H9 (cell line): ENCODE measurements around the gene PCYT2. TPM values are rescaled to one million over a fixed set of nuclear protein-coding genes. Genes with fewer than 3 reads are reported as not detected.

Source experiments
- DNase-seq: peaks from one replicate; pipeline ENCODE4 v3.0.0-alpha.2; 2017
- H2AFZ ChIP-seq: one replicate; pipeline ENCODE4 v1.6.1; 2013; ENCODE audit warnings: mild to moderate bottlenecking, low read length, control low read depth, moderate library complexity
- H2AK5ac ChIP-seq: 2 replicates; pipeline ENCODE4 v1.6.1; 2013; ENCODE audit warnings: low read length, control low read depth, mixed read lengths; ENCODE audit not compliant: insufficient read length
- H2BK120ac ChIP-seq: one replicate; pipeline ENCODE4 v1.6.1; 2013; ENCODE audit warnings: low read depth, mild to moderate bottlenecking, low read length, control low read depth, inconsistent platforms; ENCODE audit not compliant: poor library complexity, severe bottlenecking
- H2BK12ac ChIP-seq: 2 replicates; pipeline ENCODE4 v1.6.1; 2013; ENCODE audit warnings: low read length, control low read depth, mixed read lengths, low read depth; ENCODE audit not compliant: insufficient read length
- H2BK15ac ChIP-seq: 2 replicates; pipeline ENCODE4 v1.6.1; 2013; ENCODE audit warnings: low read depth, low read length, control low read depth
- H2BK20ac ChIP-seq: one replicate; pipeline ENCODE4 v1.6.1; 2013; ENCODE audit warnings: low read depth, mild to moderate bottlenecking, low read length, control low read depth, inconsistent platforms; ENCODE audit not compliant: poor library complexity, severe bottlenecking
- H2BK5ac ChIP-seq: 2 replicates; pipeline ENCODE4 v1.6.1; 2013; ENCODE audit warnings: low read length, control low read depth, mixed read lengths; ENCODE audit not compliant: insufficient read length
- H3K14ac ChIP-seq: 2 replicates; pipeline ENCODE4 v1.6.1; 2013; ENCODE audit warnings: low read length, control low read depth; ENCODE audit not compliant: insufficient read depth
- H3K18ac ChIP-seq: 2 replicates; pipeline ENCODE4 v1.6.1; 2013; ENCODE audit warnings: low read depth, mild to moderate bottlenecking, mixed read lengths, low read length, control low read depth; ENCODE audit not compliant: insufficient read length
- H3K23ac ChIP-seq: 2 replicates; pipeline ENCODE4 v1.6.1; 2013; ENCODE audit warnings: low read length, control low read depth, mixed read lengths, low read depth; ENCODE audit not compliant: insufficient read length
- H3K23me2 ChIP-seq: 2 replicates; pipeline ENCODE4 v1.6.1; 2013; ENCODE audit warnings: low read depth, mild to moderate bottlenecking, mixed read lengths, low read length, control low read depth; ENCODE audit not compliant: insufficient read length, poor library complexity, severe bottlenecking
- H3K27ac ChIP-seq: 2 replicates; pipeline ENCODE4 v1.5.1; 2013; ENCODE audit warnings: low read length, control low read depth, mixed read lengths, low read depth; ENCODE audit not compliant: insufficient read length
- H3K27me3 ChIP-seq: 2 replicates; pipeline ENCODE4 v1.6.1; 2013; ENCODE audit warnings: low read length, control low read depth, inconsistent platforms; ENCODE audit not compliant: insufficient read depth
- H3K4ac ChIP-seq: 2 replicates; pipeline ENCODE4 v1.6.1; 2013; ENCODE audit warnings: low read depth, mild to moderate bottlenecking, control low read depth, inconsistent platforms, low read length, moderate library complexity
- H3K4me1 ChIP-seq: 2 replicates; pipeline ENCODE4 v1.6.1; 2013; ENCODE audit warnings: low read length, control low read depth, inconsistent platforms; ENCODE audit not compliant: insufficient read depth
- H3K4me2 ChIP-seq: 2 replicates; pipeline ENCODE4 v1.6.1; 2013; ENCODE audit warnings: low read length, control low read depth, mixed read lengths; ENCODE audit not compliant: insufficient read length, insufficient read depth
- H3K56ac ChIP-seq: 2 replicates; pipeline ENCODE4 v1.6.1; 2013; ENCODE audit warnings: low read depth, mild to moderate bottlenecking, mixed read lengths, low read length, control low read depth; ENCODE audit not compliant: insufficient read length
- H3K79me1 ChIP-seq: 2 replicates; pipeline ENCODE4 v1.6.1; 2013; ENCODE audit warnings: low read depth, mild to moderate bottlenecking, moderate library complexity, low read length, control low read depth, inconsistent platforms; ENCODE audit not compliant: insufficient read depth, poor library complexity, severe bottlenecking
- H3K79me2 ChIP-seq: 2 replicates; pipeline ENCODE4 v1.6.1; 2013; ENCODE audit warnings: low read length, control low read depth, inconsistent platforms; ENCODE audit not compliant: insufficient read depth
- H3K9ac ChIP-seq: 2 replicates; pipeline ENCODE4 v1.6.1; 2013; ENCODE audit warnings: low read length, control low read depth, mixed read lengths; ENCODE audit not compliant: insufficient read length; ENCODE audit errors: extremely low read depth
- H3K9me3 ChIP-seq: one replicate; pipeline ENCODE4 v1.6.1; 2013; ENCODE audit warnings: low read depth, low read length, inconsistent platforms; ENCODE audit not compliant: control insufficient read depth
- H3T11ph ChIP-seq: one replicate; pipeline ENCODE4 v1.6.1; 2013; ENCODE audit warnings: mild to moderate bottlenecking, low read length, control low read depth, inconsistent platforms
- H4K20me1 ChIP-seq: one replicate; pipeline ENCODE4 v1.6.1; 2013; ENCODE audit not compliant: control insufficient read depth, insufficient read length, insufficient read depth
- H4K5ac ChIP-seq: 2 replicates; pipeline ENCODE4 v1.6.1; 2013; ENCODE audit warnings: low read depth, mild to moderate bottlenecking, mixed read lengths, low read length, control low read depth; ENCODE audit not compliant: insufficient read length
- H4K8ac ChIP-seq: replicated peaks from 2 replicates; pipeline ENCODE4 v1.6.1; 2013; ENCODE audit warnings: low read length, control low read depth, mixed read lengths, low read depth; ENCODE audit not compliant: insufficient read length
- H4K91ac ChIP-seq: 2 replicates; pipeline ENCODE4 v1.6.1; 2013; ENCODE audit warnings: low read depth, mild to moderate bottlenecking, moderate library complexity, mixed read lengths, low read length, control low read depth; ENCODE audit not compliant: insufficient read length
- H3K27ac Mint-ChIP-seq, 3 experiments: 2 replicates in 2 of 3; 3 replicates in 1 of 3; pipeline ENCODE4 v1.8.0; 2020 to 2021; ENCODE audit warnings: mixed read lengths in 3 of 3, mild to moderate bottlenecking in 1 of 3, moderate library complexity in 1 of 3
- H3K27me3 Mint-ChIP-seq: 2 replicates; pipeline ENCODE4 v1.8.0; 2021; ENCODE audit warnings: low read depth, mild to moderate bottlenecking, moderate library complexity, mixed read lengths
- H3K36me3 Mint-ChIP-seq, 3 experiments: 2 replicates in 2 of 3; 3 replicates in 1 of 3; pipeline ENCODE4 v1.8.0; 2020 to 2021; ENCODE audit warnings: low read depth in 3 of 3, mixed read lengths in 3 of 3; ENCODE audit not compliant: insufficient read depth in 1 of 3
- H3K4me1 Mint-ChIP-seq, 2 experiments: 2 replicates each; pipeline ENCODE4 v1.8.0; 2020; ENCODE audit warnings: mixed read lengths in 2 of 2
- H3K4me3 Mint-ChIP-seq, 2 experiments: 2 replicates in 1 of 2; 3 replicates in 1 of 2; pipeline ENCODE4 v1.8.0; 2020 to 2021; ENCODE audit warnings: mild to moderate bottlenecking in 2 of 2, mixed read lengths in 2 of 2, moderate library complexity in 1 of 2
- H3K9me3 Mint-ChIP-seq, 2 experiments: 2 replicates in 1 of 2; 3 replicates in 1 of 2; pipeline ENCODE4 v1.8.0; 2020; ENCODE audit warnings: mild to moderate bottlenecking in 2 of 2, mixed read lengths in 2 of 2, moderate library complexity in 1 of 2
- CTCF ChIP-seq: fragments of 200-600 bp; sonication (generic); conservative IDR thresholded peaks from 3 replicates; pipeline ENCODE4 v1.8.0; 2021; ENCODE audit warnings: antibody characterized with exemption, mild to moderate bottlenecking
- WGBS: extraction: QIAGEN DNeasy Blood & Tissue Kit; methylation state at CpG from one replicate; pipeline ENCODE4 v1.1.7; 2013; ENCODE audit warnings: missing lambda C conversion rate, low lambda C conversion rate, mixed read lengths; ENCODE audit not compliant: insufficient read length; ENCODE audit errors: extremely low coverage; 5-methylcytosine and 5-hydroxymethylcytosine counted together
- total RNA-seq: library from RNA; stranded (reverse); gene quantifications from 2 replicates; pipeline ENCODE4 v1.2.1, GENCODE V29; 2021

Gene PCYT2
- total RNA-seq, 1 experiment from 2014 or later: 24.5 TPM

DNA sequence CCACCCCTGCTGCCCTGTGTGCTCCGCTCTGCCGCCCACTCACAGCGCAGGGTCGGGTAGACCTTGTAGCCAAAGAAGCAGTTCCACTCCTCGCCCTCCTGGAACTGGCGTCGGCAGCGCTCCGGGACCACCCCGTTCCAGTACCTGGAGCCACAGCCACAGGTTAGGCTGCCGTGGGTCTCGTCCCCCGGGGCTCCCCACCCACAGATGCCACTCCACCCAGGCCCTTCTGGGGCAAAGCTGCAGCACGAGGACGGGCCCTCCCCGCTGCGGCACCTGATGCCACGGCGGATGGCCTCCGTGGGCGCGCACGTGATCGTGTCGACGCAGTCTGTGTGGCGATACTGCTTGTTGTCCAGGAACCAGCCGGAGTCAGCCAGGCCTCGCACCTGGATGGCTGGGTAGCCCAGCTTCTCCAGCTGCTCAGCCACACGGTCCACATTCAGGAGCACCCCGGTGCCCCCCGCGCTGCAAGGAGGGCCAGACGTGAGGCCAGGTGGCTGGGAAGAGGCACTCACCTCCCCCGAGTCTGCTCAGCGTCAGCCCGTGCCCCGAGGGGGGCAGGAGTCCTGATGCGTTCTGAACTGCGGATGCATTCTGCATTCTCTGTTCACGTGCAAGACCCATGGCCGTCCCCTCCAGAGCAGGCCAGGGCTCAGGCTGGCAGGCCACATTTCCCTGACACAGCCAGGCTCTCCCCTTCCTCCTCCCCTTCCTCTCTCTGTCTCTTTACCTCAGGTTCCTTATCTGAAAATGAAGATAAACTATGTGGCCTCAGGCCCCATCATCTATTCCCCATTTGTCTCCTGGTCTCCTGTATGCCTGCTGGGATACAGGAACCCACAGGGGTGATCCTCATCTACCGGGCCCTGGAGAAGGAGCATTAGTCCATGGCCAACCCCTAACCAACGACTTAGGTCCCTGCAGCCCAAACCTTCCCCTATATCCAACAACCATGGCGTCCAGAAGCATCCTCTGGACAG, 45.7 kb upstream of the PCYT2 start:
- Mint-ChIP-seq H3K4me1 (peaks cover 0 to 5% of the 10 kb centered on the region in 2 experiments; a peak in 1 of 4 replicates), H3K9me3 (peaks cover 0 to 4% of the 10 kb centered on the region in 2 experiments; a peak in 1 of 5 replicates), H3K27me3 (peaks cover 57% of the 10 kb centered on the region), H3K36me3 (no peaks in the 10 kb centered on the region; a peak in 1 of 7 replicates), H3K4me3 (no peak overlapping the region), H3K27ac (no peak overlapping the region)
- H3K4me1 ChIP-seq: no peaks in the 10 kb centered on the region
- no peak for DNase-seq
- H3T11ph ChIP-seq: no peak overlapping the region
- H3K23me2 ChIP-seq: peaks cover 3% of the 10 kb centered on the region
- no peak overlapping the region for H3K4me2 ChIP-seq
- H4K20me1 ChIP-seq: no peaks in the 10 kb centered on the region
- no peak overlapping the region for H2BK12ac ChIP-seq
- H3K27ac ChIP-seq: no peak overlapping the region
- no peak overlapping the region for H3K23ac ChIP-seq
- no peak for TF ChIP-seq CTCF
- H3K9me3 ChIP-seq: no peaks in the 10 kb centered on the region
- H3K14ac ChIP-seq: no peak overlapping the region; the same call in 1 of the 2 replicates
- H4K8ac ChIP-seq: no peak overlapping the region
- H2BK5ac ChIP-seq: no peak overlapping the region
- no peak overlapping the region for H2BK120ac ChIP-seq
- no peaks in the 10 kb centered on the region for H3K79me2 ChIP-seq
- H3K56ac ChIP-seq: no peak overlapping the region
- H3K27me3 ChIP-seq: peaks cover 25% of the 10 kb centered on the region; the same call in 1 of the 2 replicates
- H3K4ac ChIP-seq: no peak overlapping the region
- H2BK20ac ChIP-seq: no peak overlapping the region
- no CpG with 5 or more reads among the region's 45 CpGs for WGBS
- H3K9ac ChIP-seq: no peak overlapping the region
- no peak overlapping the region for H4K91ac ChIP-seq
- no peak overlapping the region for H2BK15ac ChIP-seq
- H2AFZ ChIP-seq: no peak overlapping the region
- no peak overlapping the region for H2AK5ac ChIP-seq
- no peak overlapping the region for H4K5ac ChIP-seq
- no peaks in the 10 kb centered on the region for H3K79me1 ChIP-seq
- no peak overlapping the region for H3K18ac ChIP-seq
